Liver (tissue), 9 donors: ENCODE data around the gene ZNF543. TPM values are rescaled to one million over a fixed set of nuclear protein-coding genes. Genes with fewer than 3 reads are reported as not detected.
A peak's percentile ranks its signal among the peaks of the same experiment; 100 is the strongest.
"Not testable (repeated sequence)": the region's sequence is repeated elsewhere in the genome, so short reads cannot be mapped to it uniquely, and the experiment has no call there.

ENCODE experiments used
- DNase-seq: peaks from one replicate; pipeline ENCODE4 v3.0.0-alpha.2; 2017; ENCODE audit warnings: low spot score
- H3K27ac ChIP-seq, 2 donors: one replicate each; pipeline ENCODE4 v1.7.0; 2013; ENCODE audit warnings: inconsistent platforms in 2 of 2, low read length in 2 of 2, control low read depth in 1 of 2, low read depth in 1 of 2, mild to moderate bottlenecking in 1 of 2
- H3K27me3 ChIP-seq, 4 donors: one replicate each; pipeline versions ENCODE4 v1.6.1 to v1.7.0; 2013; ENCODE audit warnings: low read length in 3 of 4, inconsistent platforms in 1 of 4, mild to moderate bottlenecking in 1 of 4, moderate library complexity in 1 of 4; ENCODE audit not compliant: control insufficient read depth in 4 of 4, insufficient read depth in 4 of 4
- H3K36me3 ChIP-seq, 4 donors: one replicate each; pipeline versions ENCODE4 v1.6.1 to v1.7.0; 2013; ENCODE audit warnings: low read length in 3 of 4, mild to moderate bottlenecking in 3 of 4, low read depth in 1 of 4, moderate library complexity in 1 of 4; ENCODE audit not compliant: control insufficient read depth in 4 of 4, insufficient read depth in 3 of 4
- H3K4me1 ChIP-seq, 4 donors: one replicate each; pipeline versions ENCODE4 v1.6.1 to v1.7.0; 2013; ENCODE audit warnings: low read length in 3 of 4, mild to moderate bottlenecking in 3 of 4, moderate library complexity in 1 of 4; ENCODE audit not compliant: control insufficient read depth in 4 of 4, insufficient read depth in 4 of 4
- H3K4me3 ChIP-seq, 3 donors: one replicate each; pipeline versions ENCODE4 v1.6.1 to v1.7.0; 2013; ENCODE audit warnings: low read length in 3 of 3, control low read depth in 1 of 3, low read depth in 1 of 3, mild to moderate bottlenecking in 1 of 3
- H3K9ac ChIP-seq, 2 donors: one replicate each; pipeline ENCODE4 v1.7.0; 2013; ENCODE audit warnings: low read length in 2 of 2, mild to moderate bottlenecking in 2 of 2, moderate library complexity in 2 of 2, control low read depth in 1 of 2, low read depth in 1 of 2
- H3K9me3 ChIP-seq, 4 donors: one replicate each; pipeline versions ENCODE4 v1.6.1 to v1.7.0; 2013; ENCODE audit warnings: low read length in 3 of 4; ENCODE audit not compliant: control insufficient read depth in 4 of 4
- ATF3 ChIP-seq: IDR thresholded peaks from 2 replicates; pipeline ENCODE4 v1.6.1; 2016; ENCODE audit warnings: antibody characterized with exemption
- CTCF ChIP-seq: fragments of 150-350 bp; IDR thresholded peaks from 2 replicates; pipeline ENCODE4 v1.5.1; 2017; ENCODE audit warnings: improper control_type of control experiment, low read depth, low read length; ENCODE audit not compliant: missing input control
- EGR1 ChIP-seq, 2 donors: IDR thresholded peaks; 2 replicates each; pipeline ENCODE4 v1.6.1; 2016 to 2018; ENCODE audit warnings: antibody characterized with exemption in 2 of 2, low read depth in 2 of 2
- FOXA1 ChIP-seq: IDR thresholded peaks from 2 replicates; pipeline ENCODE4 v1.6.1; 2016; ENCODE audit warnings: antibody characterized with exemption
- FOXA2 ChIP-seq: IDR thresholded peaks from 2 replicates; pipeline ENCODE4 v1.6.1; 2016; ENCODE audit warnings: antibody characterized with exemption
- GABPA ChIP-seq, 2 donors: IDR thresholded peaks in 1 of 2; conservative IDR thresholded peaks in 1 of 2; 2 replicates each; pipeline ENCODE4 v1.6.1; 2016; ENCODE audit warnings: antibody characterized with exemption in 2 of 2, mild to moderate bottlenecking in 1 of 2, moderate library complexity in 1 of 2
- HNF4A ChIP-seq, 2 donors: conservative IDR thresholded peaks; 2 replicates each; pipeline ENCODE4 v1.6.1; 2016; ENCODE audit warnings: antibody characterized with exemption in 2 of 2, mild to moderate bottlenecking in 2 of 2
- HNF4G ChIP-seq: IDR thresholded peaks from 2 replicates; pipeline ENCODE4 v1.6.1; 2016; ENCODE audit warnings: antibody characterized with exemption
- JUND ChIP-seq, 2 donors: IDR thresholded peaks; 2 replicates each; pipeline ENCODE4 v1.6.1; 2016; ENCODE audit warnings: antibody characterized with exemption in 2 of 2
- MAX ChIP-seq: IDR thresholded peaks from 2 replicates; pipeline ENCODE4 v1.6.1; 2016; ENCODE audit warnings: antibody characterized with exemption
- NR2F2 ChIP-seq: IDR thresholded peaks from 2 replicates; pipeline ENCODE4 v1.6.1; 2016; ENCODE audit warnings: antibody characterized with exemption
- RAD21 ChIP-seq, 2 donors: IDR thresholded peaks; 2 replicates each; pipeline ENCODE4 v1.6.1; 2016; ENCODE audit warnings: antibody characterized with exemption in 2 of 2, mild to moderate bottlenecking in 2 of 2
- REST ChIP-seq: IDR thresholded peaks from 2 replicates; pipeline ENCODE4 v1.6.1; 2016; ENCODE audit warnings: antibody characterized with exemption, mild to moderate bottlenecking
- RXRA ChIP-seq, 2 donors: IDR thresholded peaks; 2 replicates each; pipeline ENCODE4 v1.6.1; 2017 to 2018; ENCODE audit warnings: antibody characterized with exemption in 2 of 2, mild to moderate bottlenecking in 1 of 2
- SP1 ChIP-seq: IDR thresholded peaks from 2 replicates; pipeline ENCODE4 v1.6.1; 2018; ENCODE audit warnings: antibody characterized with exemption, mild to moderate bottlenecking
- TAF1 ChIP-seq: conservative IDR thresholded peaks from 2 replicates; pipeline ENCODE4 v1.6.1; 2016; ENCODE audit warnings: antibody characterized with exemption, mild to moderate bottlenecking
- YY1 ChIP-seq: IDR thresholded peaks from 2 replicates; pipeline ENCODE4 v1.6.1; 2016; ENCODE audit warnings: antibody characterized with exemption, mild to moderate bottlenecking
- ZBTB33 ChIP-seq: IDR thresholded peaks from 2 replicates; pipeline ENCODE4 v1.6.1; 2016; ENCODE audit warnings: antibody characterized with exemption
- WGBS: extraction: QIAGEN DNeasy Blood & Tissue Kit; methylation state at CpG from one replicate; pipeline ENCODE4 v1.1.7; 2013; 5-methylcytosine and 5-hydroxymethylcytosine counted together
- polyA plus RNA-seq, 2 donors: library from polyadenylated mRNA; stranded (reverse) in 1 of 2; unstranded in 1 of 2; fragments of 200-250 nt in 1 of 2; fragments of >200 nt in 1 of 2; fragmentation: Nextera tagmentation in 1 of 2; extraction: Ambion mirVana in 1 of 2; gene quantifications; one replicate each; pipeline versions ENCODE4 v1.2.1 to v1.2.3, GENCODE V29; 2013 to 2015
- total RNA-seq, 2 donors: library from RNA; depleted of rRNA; stranded (reverse); fragments of >200 nt; gene quantifications; one replicate each; pipeline ENCODE4 v1.2.3, GENCODE V29; 2014
- donor health status: healthy.
- donor health status: healthy.
- donor health status: healthy.
- donor health status: healthy.
- donor health status: healthy.

ZNF543 gene
- total and polyA plus RNA-seq, 4 donors = 0.38 to 8.4 (median 2.2) TPM

GRCh38 chr19:57276430-57276829, 43.8 kb upstream of the ZNF543 start:
- H3K9ac ChIP-seq = no peak overlapping the region
- 90% methylated on average over 1 of the region's 1 CpG for WGBS

GRCh38 chr19:57278481-57278880, 41.8 kb upstream of the ZNF543 start:
- not testable (repeated sequence) for H3K9me3 ChIP-seq, H3K4me3 ChIP-seq, DNase-seq, H3K27ac ChIP-seq, H3K27me3 ChIP-seq, H3K36me3 ChIP-seq, H3K9ac ChIP-seq
- WGBS = 90% methylated on average over 2 of the region's 2 CpGs
- H3K4me1 ChIP-seq = peaks cover 2 to 21% (median 13%) of the 10 kb centered on the region in 4 donors

More at GRCh38 chr19:57276430-57276829, 43.8 kb upstream of the ZNF543 start:
- DNase-seq = no peak
- H3K4me3 ChIP-seq = no peak overlapping the region
- H3K27me3 ChIP-seq = no peaks in the 10 kb centered on the region
- peaks cover 0 to 12% (median 2%) of the 10 kb centered on the region in 4 donors for H3K4me1 ChIP-seq
- no peak overlapping the region for H3K27ac ChIP-seq
- TF ChIP-seq YY1 = no peak
- no peaks in the 10 kb centered on the region for H3K9me3 ChIP-seq
- H3K36me3 ChIP-seq = peaks cover 0 to 4% (median 4%) of the 10 kb centered on the region in 4 donors

GRCh38 chr19:57279418-57280164, 40.7 kb upstream of the ZNF543 start:
- peak; percentile 85 for DNase-seq
- Histone ChIP-seq H3K27me3 (no peaks in the 10 kb centered on the region), H3K4me3 (peak overlapping the region; percentile 75 to 98 (median 85)), H3K9ac (peak overlapping the region; percentile 94 to 99), H3K36me3 (peaks cover 2 to 11% (median 6%) of the 10 kb centered on the region in 4 donors), H3K9me3 (no peaks in the 10 kb centered on the region), H3K27ac (peak overlapping the region; percentile 96 to 99), H3K4me1 (peaks cover 2 to 21% (median 13%) of the 10 kb centered on the region in 4 donors)
- WGBS = 4% methylated on average over 25 of the region's 25 CpGs
- TF ChIP-seq HNF4A (conservative IDR thresholded peaks at IDR 0.05) (peak; percentile 27 to 30), TAF1 (peak; percentile 91), RXRA (IDR thresholded peaks at IDR 0.05) (peak; percentile 21 to 51), NR2F2 (peak; percentile 63), HNF4G (no peak), JUND (IDR thresholded peaks at IDR 0.05) (peak; percentile 51 to 85), EGR1 (IDR thresholded peaks at IDR 0.05; ENCODE audit: low read depth in 2 of 2) (peak in 1 of 2 donors; percentile 19), GABPA (IDR thresholded peaks at IDR 0.05 in 1 of 2, conservative IDR thresholded peaks at IDR 0.05 in 1 of 2) (peak in 1 of 2 donors; percentile 79), SP1 (peak; percentile 76), FOXA2 (no peak), CTCF (no peak), ZBTB33 (peak; percentile 65), RAD21 (IDR thresholded peaks at IDR 0.05) (peak; percentile 42 to 59), ATF3 (peak; percentile 92), MAX (peak; percentile 95), FOXA1 (no peak), YY1 (peak; percentile 63), REST (peak; percentile 91)
